Esophagus muscularis mucosa (tissue), 3 donors: ENCODE data around the gene RIMS3.

Experiments used
- POLR2A ChIP-seq: fragments of 450-650 bp; IDR thresholded peaks from one replicate; pipeline ENCODE4 v1.6.1; 2017; ENCODE audit warnings: antibody characterized with exemption, moderate library complexity, mild to moderate bottlenecking, low read depth
- POLR2AphosphoS5 ChIP-seq, 2 donors: sonication (generic); formaldehyde crosslinking; IDR thresholded peaks; one replicate each; pipeline ENCODE4 v1.6.1; 2017; ENCODE audit warnings: antibody characterized with exemption in 2 of 2
- TF ChIP-seq, protein P1 (sequence below), 3 experiments: fragments of 200-600 bp in 2 of 3; fragments of 450-650 bp in 1 of 3; sonication (generic) in 2 of 3; IDR thresholded peaks; one replicate each; pipeline ENCODE4 v1.5.1; 2017 to 2019; ENCODE audit warnings: antibody characterized with exemption in 3 of 3, mild to moderate bottlenecking in 2 of 3, moderate library complexity in 1 of 3

DNA sequence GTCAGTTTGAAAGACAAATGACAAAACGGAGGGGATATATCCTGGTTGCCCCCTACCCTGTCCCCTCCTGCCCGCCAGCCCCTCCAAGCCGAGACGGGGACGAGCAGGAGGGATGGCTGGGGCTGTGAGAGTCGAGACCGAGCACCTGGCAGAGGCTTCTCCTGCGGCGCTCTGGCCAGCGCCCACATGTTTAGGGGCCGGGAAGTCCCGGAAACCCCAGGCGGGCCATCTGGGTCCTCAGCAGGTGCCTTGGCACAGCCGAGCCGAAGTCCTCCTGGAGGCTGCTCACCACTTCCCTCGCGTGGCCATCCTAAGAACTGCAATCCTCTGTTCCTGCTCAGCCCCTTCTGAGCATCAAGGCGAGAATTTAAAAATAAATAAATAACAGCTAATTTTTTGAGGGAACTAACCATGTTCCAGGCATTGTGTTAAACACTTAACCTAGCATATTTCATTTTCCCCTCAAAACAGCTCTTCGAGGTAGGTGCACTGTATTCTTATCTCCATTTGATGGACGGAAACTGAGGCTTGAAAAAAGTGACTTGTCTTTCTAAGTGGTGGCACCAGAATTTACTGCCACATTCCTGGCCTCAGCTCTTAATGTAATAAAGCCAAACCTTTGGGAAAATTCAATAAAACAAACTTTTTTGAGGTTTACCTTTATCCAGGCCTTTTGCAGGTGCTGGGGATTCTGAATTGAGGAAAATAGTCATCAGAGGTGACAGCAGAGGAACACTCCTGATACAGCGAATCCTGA lies 3.5 kb upstream of the RIMS3 start:
- TF ChIP-seq, protein P1, sequence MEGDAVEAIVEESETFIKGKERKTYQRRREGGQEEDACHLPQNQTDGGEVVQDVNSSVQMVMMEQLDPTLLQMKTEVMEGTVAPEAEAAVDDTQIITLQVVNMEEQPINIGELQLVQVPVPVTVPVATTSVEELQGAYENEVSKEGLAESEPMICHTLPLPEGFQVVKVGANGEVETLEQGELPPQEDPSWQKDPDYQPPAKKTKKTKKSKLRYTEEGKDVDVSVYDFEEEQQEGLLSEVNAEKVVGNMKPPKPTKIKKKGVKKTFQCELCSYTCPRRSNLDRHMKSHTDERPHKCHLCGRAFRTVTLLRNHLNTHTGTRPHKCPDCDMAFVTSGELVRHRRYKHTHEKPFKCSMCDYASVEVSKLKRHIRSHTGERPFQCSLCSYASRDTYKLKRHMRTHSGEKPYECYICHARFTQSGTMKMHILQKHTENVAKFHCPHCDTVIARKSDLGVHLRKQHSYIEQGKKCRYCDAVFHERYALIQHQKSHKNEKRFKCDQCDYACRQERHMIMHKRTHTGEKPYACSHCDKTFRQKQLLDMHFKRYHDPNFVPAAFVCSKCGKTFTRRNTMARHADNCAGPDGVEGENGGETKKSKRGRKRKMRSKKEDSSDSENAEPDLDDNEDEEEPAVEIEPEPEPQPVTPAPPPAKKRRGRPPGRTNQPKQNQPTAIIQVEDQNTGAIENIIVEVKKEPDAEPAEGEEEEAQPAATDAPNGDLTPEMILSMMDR (IDR thresholded peaks at IDR 0.05): peak; percentile 91 to 99 (median 94)
- TF ChIP-seq POLR2AphosphoS5 (IDR thresholded peaks at IDR 0.05) (peak in 1 of 2 donors; percentile 41), POLR2A (no peak)
